Mesenchymal stem cell (in vitro differentiated cells and primary cell): Measurements from ENCODE around the gene ANTKMT.

Experiments
- DNase-seq: peaks from one replicate; pipeline ENCODE4 v3.0.0-alpha.2; 2013
- H2AFZ ChIP-seq: one replicate; pipeline ENCODE4 v1.6.1; 2013; ENCODE audit warnings: low read depth, mild to moderate bottlenecking, control low read depth, inconsistent platforms, low read length, moderate library complexity
- H2AK5ac ChIP-seq: 2 replicates; pipeline ENCODE4 v1.6.1; 2013; ENCODE audit warnings: low read length, moderate library complexity, mild to moderate bottlenecking, inconsistent platforms; ENCODE audit not compliant: severe bottlenecking
- H2BK120ac ChIP-seq: one replicate; pipeline ENCODE4 v1.6.1; 2013; ENCODE audit warnings: low read depth, mild to moderate bottlenecking, inconsistent platforms, low read length, moderate library complexity
- H2BK12ac ChIP-seq, 2 experiments: one replicate each; pipeline ENCODE4 v1.6.1; 2013; ENCODE audit warnings: inconsistent platforms in 2 of 2, low read length in 2 of 2, mild to moderate bottlenecking in 2 of 2, moderate library complexity in 2 of 2, control low read depth in 1 of 2
- H2BK15ac ChIP-seq: one replicate; pipeline ENCODE4 v1.6.1; 2013; ENCODE audit warnings: mild to moderate bottlenecking, low read depth, inconsistent platforms; ENCODE audit not compliant: poor library complexity, severe bottlenecking
- H2BK5ac ChIP-seq: 2 replicates; pipeline ENCODE4 v1.6.1; 2013; ENCODE audit warnings: low read depth, mild to moderate bottlenecking, low read length, control low read depth, inconsistent platforms; ENCODE audit not compliant: poor library complexity, severe bottlenecking
- H3K14ac ChIP-seq, 2 experiments: one replicate each; pipeline ENCODE4 v1.6.1; 2013; ENCODE audit warnings: inconsistent platforms in 2 of 2, low read length in 2 of 2, control low read depth in 1 of 2, mild to moderate bottlenecking in 1 of 2, moderate library complexity in 1 of 2
- H3K18ac ChIP-seq, 2 experiments: one replicate each; pipeline ENCODE4 v1.6.1; 2013; ENCODE audit warnings: inconsistent platforms in 2 of 2, low read length in 2 of 2, control low read depth in 1 of 2, low read depth in 1 of 2, mild to moderate bottlenecking in 1 of 2
- H3K23ac ChIP-seq, 2 experiments: one replicate each; pipeline ENCODE4 v1.6.1; 2013; ENCODE audit warnings: inconsistent platforms in 2 of 2, low read length in 2 of 2, mild to moderate bottlenecking in 2 of 2, moderate library complexity in 2 of 2, control low read depth in 1 of 2
- H3K27ac ChIP-seq: 2 replicates; pipeline ENCODE4 v1.5.1; 2013; ENCODE audit warnings: mild to moderate bottlenecking, moderate library complexity, low read length, control low read depth, inconsistent platforms; ENCODE audit not compliant: poor library complexity, severe bottlenecking
- H3K27me3 ChIP-seq, 2 experiments: 2 replicates each; pipeline versions ENCODE4 v1.6.1 to v1.7.0; 2013; ENCODE audit warnings: low read length in 2 of 2, mild to moderate bottlenecking in 2 of 2, moderate library complexity in 2 of 2, control low read depth in 1 of 2, inconsistent platforms in 1 of 2; ENCODE audit not compliant: control insufficient read depth in 1 of 2, insufficient read depth in 1 of 2
- H3K36me3 ChIP-seq, 2 experiments: 2 replicates each; pipeline versions ENCODE4 v1.6.1 to v1.7.0; 2013; ENCODE audit warnings: low read length in 2 of 2, control low read depth in 1 of 2, inconsistent platforms in 1 of 2, low read depth in 1 of 2, mild to moderate bottlenecking in 1 of 2; ENCODE audit not compliant: insufficient read depth in 2 of 2, control insufficient read depth in 1 of 2
- H3K4ac ChIP-seq, 2 experiments: one replicate each; pipeline ENCODE4 v1.6.1; 2013; ENCODE audit warnings: inconsistent platforms in 2 of 2, low read length in 2 of 2, mild to moderate bottlenecking in 2 of 2, moderate library complexity in 2 of 2, control low read depth in 1 of 2, low read depth in 1 of 2
- H3K4me1 ChIP-seq: 2 replicates; pipeline ENCODE4 v1.6.1; 2013; ENCODE audit warnings: low read depth, low read length, control low read depth; ENCODE audit not compliant: control insufficient read depth, insufficient read depth
- H3K4me2 ChIP-seq: 2 replicates; pipeline ENCODE4 v1.6.1; 2013; ENCODE audit warnings: low read length, mild to moderate bottlenecking, inconsistent platforms; ENCODE audit not compliant: poor library complexity, severe bottlenecking
- H3K4me3 ChIP-seq, 2 experiments: 2 replicates each; pipeline versions ENCODE4 v1.5.1 to v1.7.0; 2013; ENCODE audit warnings: low read length in 2 of 2, mild to moderate bottlenecking in 2 of 2, control low read depth in 1 of 2, low read depth in 1 of 2; ENCODE audit not compliant: insufficient read depth in 1 of 2
- H3K79me1 ChIP-seq: replicated peaks from 2 replicates; pipeline ENCODE4 v1.6.1; 2013; ENCODE audit warnings: mild to moderate bottlenecking, control low read depth, low read length, inconsistent platforms; ENCODE audit not compliant: poor library complexity, severe bottlenecking
- H3K9ac ChIP-seq: 2 replicates; pipeline ENCODE4 v1.7.0; 2013; ENCODE audit warnings: mild to moderate bottlenecking, low read length, moderate library complexity
- H3K9me3 ChIP-seq: 2 replicates; pipeline ENCODE4 v1.7.0; 2013; ENCODE audit warnings: mild to moderate bottlenecking, low read length; ENCODE audit not compliant: control insufficient read depth
- H4K8ac ChIP-seq: one replicate; pipeline ENCODE4 v1.6.1; 2013; ENCODE audit warnings: inconsistent platforms, mild to moderate bottlenecking, low read length, moderate library complexity
- H4K91ac ChIP-seq: one replicate; pipeline ENCODE4 v1.6.1; 2013; ENCODE audit warnings: mild to moderate bottlenecking, low read length, inconsistent platforms
- WGBS: methylation state at CpG from one replicate; pipeline ENCODE4 v1.1.7; 2013; ENCODE audit warnings: mixed read lengths; 5-methylcytosine and 5-hydroxymethylcytosine counted together

Gene ANTKMT

DNA sequence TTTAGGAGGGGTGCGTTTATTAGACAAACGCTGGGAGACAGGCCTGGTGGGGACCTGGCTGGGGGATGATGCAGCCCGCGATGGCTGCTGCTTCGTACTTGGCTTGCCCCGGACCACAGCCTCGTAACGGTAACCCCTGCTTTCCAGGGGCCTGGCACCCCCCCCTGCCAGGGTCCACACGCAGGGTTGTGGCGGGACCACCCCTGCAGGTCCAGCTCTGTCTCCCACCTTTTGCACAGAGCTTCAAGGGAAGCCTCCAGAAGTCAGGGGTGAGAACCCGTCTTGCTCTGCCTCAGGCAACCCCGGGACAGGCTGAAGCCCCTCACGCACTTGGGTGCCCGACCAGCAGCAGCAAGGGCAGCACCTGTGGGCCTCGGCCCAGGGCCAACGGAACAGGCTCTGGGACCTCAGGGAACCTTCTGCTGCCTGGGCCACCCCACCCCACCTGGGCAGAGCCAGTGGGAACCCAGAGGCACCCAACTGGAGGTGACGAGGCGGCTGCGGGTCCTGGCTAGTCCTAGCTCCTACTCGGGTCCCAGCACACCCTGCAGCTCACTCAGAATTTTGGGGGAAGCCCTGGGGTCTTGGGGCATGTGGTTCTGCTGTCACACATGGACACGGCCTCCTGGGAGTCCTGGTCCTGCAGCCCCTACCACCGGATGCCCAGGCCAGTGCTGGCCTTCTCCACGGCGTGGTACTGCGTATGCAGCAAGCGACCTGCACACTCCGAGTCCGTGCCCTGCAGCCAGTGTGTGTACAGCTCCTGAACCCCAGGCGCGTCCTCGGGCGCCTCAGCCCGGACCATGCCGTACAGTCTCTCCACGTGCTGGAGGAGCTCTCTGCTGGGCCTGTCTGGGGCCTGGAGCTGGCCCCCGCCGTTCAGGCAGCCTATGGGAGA lies 9.1 kb downstream of the ANTKMT start:
- H3K4me3 ChIP-seq, result no peak overlapping the region
- WGBS, result 95% methylated on average over 37 of the region's 37 CpGs
- no peak for DNase-seq
- H3K9me3 ChIP-seq, result no peaks in the 10 kb centered on the region
- peaks cover 33% of the 10 kb centered on the region for H3K4me1 ChIP-seq
- H3K79me1 ChIP-seq, result no peaks in the 10 kb centered on the region
- H2AFZ ChIP-seq, result no peak overlapping the region
- H2BK15ac ChIP-seq, result no peak overlapping the region
- H2BK5ac ChIP-seq, result no peak overlapping the region
- no peak overlapping the region for H3K9ac ChIP-seq
- H2AK5ac ChIP-seq, result no peak overlapping the region
- no peak overlapping the region for H3K23ac ChIP-seq
- H3K27me3 ChIP-seq, result peaks cover 0 to 19% of the 10 kb centered on the region in 2 experiments
- H3K4me2 ChIP-seq, result no peak overlapping the region
- no peak overlapping the region for H3K27ac ChIP-seq
- no peak overlapping the region for H3K4ac ChIP-seq
- no peak overlapping the region for H3K14ac ChIP-seq
- H2BK120ac ChIP-seq, result no peak overlapping the region
- no peak overlapping the region for H2BK12ac ChIP-seq
- H3K36me3 ChIP-seq, result peaks cover 28 to 62% of the 10 kb centered on the region in 2 experiments
- H3K18ac ChIP-seq, result no peak overlapping the region
- H4K91ac ChIP-seq, result no peak overlapping the region
- H4K8ac ChIP-seq, result no peak overlapping the region

DNA sequence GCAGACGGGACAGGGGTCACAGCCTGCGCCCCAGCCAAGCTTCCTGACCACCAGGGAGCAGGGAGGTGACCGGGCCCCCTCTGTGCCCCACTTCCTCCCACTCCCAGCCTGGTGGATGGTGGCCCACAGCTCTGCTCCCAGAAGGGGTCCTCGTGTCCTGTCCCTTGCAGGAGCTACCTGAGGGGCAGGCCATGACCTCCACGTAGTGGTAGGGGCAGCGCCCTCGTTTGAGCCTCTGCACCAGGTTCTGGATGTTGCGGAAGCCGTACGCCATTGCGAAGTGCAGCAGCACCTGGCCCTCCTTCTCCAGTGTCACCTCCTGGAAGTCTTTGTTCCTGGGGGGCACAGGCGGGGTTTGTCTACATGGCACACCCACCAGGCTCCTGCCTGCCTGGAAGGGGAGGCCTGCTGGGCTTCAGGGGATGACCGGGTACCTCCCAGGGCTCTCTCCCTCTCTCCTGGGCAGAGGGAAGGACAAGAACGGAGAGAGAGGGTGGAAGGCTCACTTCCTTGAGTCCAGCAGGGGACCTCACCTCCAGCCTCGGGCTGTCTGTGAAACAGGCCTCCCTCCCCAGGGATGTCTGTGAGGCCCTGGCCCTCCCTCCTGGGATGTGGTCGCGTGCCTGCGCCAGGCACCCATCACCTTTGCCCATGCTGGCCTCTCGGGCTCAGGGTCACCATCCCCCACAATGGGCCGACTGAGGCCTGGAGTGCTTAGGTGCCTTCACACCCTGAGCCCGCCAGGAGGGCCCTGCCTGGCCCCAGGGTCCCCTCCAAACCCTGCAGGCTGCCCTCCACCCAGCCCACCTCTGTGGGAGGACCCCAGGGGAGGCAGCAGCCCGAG lies 9.9 kb downstream of the ANTKMT start:
- peak overlapping the region; percentile 61 for H4K8ac ChIP-seq
- no peak overlapping the region for H4K91ac ChIP-seq
- H2BK5ac ChIP-seq, result no peak overlapping the region
- peaks cover 3% of the 10 kb centered on the region for H3K79me1 ChIP-seq
- H2BK12ac ChIP-seq, result no peak overlapping the region
- peaks cover 37 to 71% of the 10 kb centered on the region in 2 experiments for H3K36me3 ChIP-seq
- no peak for DNase-seq
- no peak overlapping the region for H2BK15ac ChIP-seq
- H3K14ac ChIP-seq, result no peak overlapping the region
- H3K4me1 ChIP-seq, result peaks cover 32% of the 10 kb centered on the region
- 94% methylated on average over 22 of the region's 22 CpGs for WGBS
- no peak overlapping the region for H3K4ac ChIP-seq
- H2BK120ac ChIP-seq, result no peak overlapping the region
- no peak overlapping the region for H3K23ac ChIP-seq
- H3K27me3 ChIP-seq, result peaks cover 0 to 11% of the 10 kb centered on the region in 2 experiments
- no peaks in the 10 kb centered on the region for H3K9me3 ChIP-seq
- no peak overlapping the region for H2AK5ac ChIP-seq
- H3K4me3 ChIP-seq, result no peak overlapping the region
- H2AFZ ChIP-seq, result no peak overlapping the region
- no peak overlapping the region for H3K4me2 ChIP-seq
- no peak overlapping the region for H3K9ac ChIP-seq
- H3K18ac ChIP-seq, result no peak overlapping the region
- H3K27ac ChIP-seq, result no peak overlapping the region

GRCh38 chr16:732332-732731 lies 11.4 kb downstream of the ANTKMT start:
- Histone ChIP-seq H2BK5ac (no peak overlapping the region), H3K79me1 (peaks cover 4% of the 10 kb centered on the region), H2BK15ac (no peak overlapping the region), H3K4me3 (no peak overlapping the region), H3K27me3 (peaks cover 0 to 2% of the 10 kb centered on the region in 2 experiments), H3K4me1 (peaks cover 22% of the 10 kb centered on the region), H3K4me2 (no peak overlapping the region), H2AK5ac (no peak overlapping the region), H2AFZ (no peak overlapping the region), H4K8ac (no peak overlapping the region), H3K27ac (no peak overlapping the region), H3K9ac (no peak overlapping the region), H3K23ac (no peak overlapping the region), H3K9me3 (no peaks in the 10 kb centered on the region), H4K91ac (no peak overlapping the region), H2BK120ac (no peak overlapping the region), H3K18ac (no peak overlapping the region), H2BK12ac (no peak overlapping the region), H3K36me3 (peaks cover 51 to 85% of the 10 kb centered on the region in 2 experiments), H3K4ac (no peak overlapping the region), H3K14ac (no peak overlapping the region)
- 96% methylated on average over 12 of the region's 12 CpGs for WGBS
- DNase-seq, result no peak

DNA sequence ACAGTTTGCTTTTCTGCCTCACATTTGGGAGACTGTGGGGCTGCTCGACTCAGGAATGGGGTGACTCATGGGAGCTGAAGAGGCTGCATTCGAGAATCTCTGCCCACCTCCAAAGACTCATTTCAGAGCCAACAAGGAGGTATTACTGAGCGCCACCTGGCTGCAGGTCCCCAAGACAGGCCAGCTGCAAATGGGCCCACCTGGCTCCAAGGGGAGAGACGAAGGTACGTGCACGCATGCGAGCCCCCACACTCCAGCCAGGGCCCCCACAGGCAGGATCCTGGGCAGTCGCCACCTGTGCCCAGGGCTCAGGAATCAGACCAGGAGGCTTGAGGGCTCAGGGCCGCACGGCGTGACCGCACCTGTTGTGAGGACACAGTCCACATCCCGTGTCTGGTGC lies 12.0 kb downstream of the ANTKMT start:
- Histone ChIP-seq H2BK12ac (no peak overlapping the region), H3K14ac (no peak overlapping the region), H3K9me3 (no peaks in the 10 kb centered on the region), H3K36me3 (peaks cover 57 to 91% of the 10 kb centered on the region in 2 experiments), H3K4ac (no peak overlapping the region), H3K4me3 (no peak overlapping the region), H4K91ac (no peak overlapping the region), H3K4me1 (peaks cover 17% of the 10 kb centered on the region), H2BK5ac (no peak overlapping the region), H4K8ac (peak overlapping the region; percentile 27), H3K27me3 (no peaks in the 10 kb centered on the region), H3K79me1 (peaks cover 11% of the 10 kb centered on the region), H2BK120ac (no peak overlapping the region), H3K27ac (no peak overlapping the region), H3K23ac (no peak overlapping the region), H3K4me2 (no peak overlapping the region), H3K18ac (no peak overlapping the region), H2AK5ac (no peak overlapping the region), H2AFZ (no peak overlapping the region), H2BK15ac (no peak overlapping the region), H3K9ac (no peak overlapping the region)
- 90% methylated on average over 13 of the region's 13 CpGs for WGBS
- DNase-seq, result no peak
